AG04449 (cell line): ENCODE data around the gene ERO1B.
"Not testable (repeated sequence)": the region's sequence is repeated elsewhere in the genome, so short reads cannot be mapped to it uniquely, and the experiment has no call there.

ENCODE experiments used
- CTCF ChIA-PET: fragments of 350-600 bp; formaldehyde crosslinking; extraction: SDS; loops from one replicate; lab custom pipeline; 2021; ENCODE audit warnings: antibody characterized with exemption; lab: Yijun Ruan, JAX
- POLR2A ChIA-PET: fragments of 400-600, 350-600 bp; formaldehyde crosslinking; extraction: SDS; loops from one replicate; lab custom pipeline; 2020; ENCODE audit warnings: antibody characterized with exemption, inconsistent platforms; lab: Yijun Ruan, JAX
- DNase-seq: peaks from one replicate; pipeline ENCODE4 v3.0.0-alpha.2; 2010; ENCODE audit warnings: low read depth, low spot score
- H3K4me3 ChIP-seq: 2 replicates; pipeline ENCODE4 v1.5.1; 2011; ENCODE audit warnings: low read depth, mild to moderate bottlenecking, control low read depth, low read length
- TF ChIP-seq, protein P1 (sequence below): IDR thresholded peaks from one replicate; pipeline ENCODE4 v1.5.1; 2011; ENCODE audit warnings: mild to moderate bottlenecking, moderate library complexity, low read length, control low read depth, inconsistent platforms; ENCODE audit not compliant: insufficient read depth; ENCODE audit errors: missing control alignments

ERO1B gene, protein sequence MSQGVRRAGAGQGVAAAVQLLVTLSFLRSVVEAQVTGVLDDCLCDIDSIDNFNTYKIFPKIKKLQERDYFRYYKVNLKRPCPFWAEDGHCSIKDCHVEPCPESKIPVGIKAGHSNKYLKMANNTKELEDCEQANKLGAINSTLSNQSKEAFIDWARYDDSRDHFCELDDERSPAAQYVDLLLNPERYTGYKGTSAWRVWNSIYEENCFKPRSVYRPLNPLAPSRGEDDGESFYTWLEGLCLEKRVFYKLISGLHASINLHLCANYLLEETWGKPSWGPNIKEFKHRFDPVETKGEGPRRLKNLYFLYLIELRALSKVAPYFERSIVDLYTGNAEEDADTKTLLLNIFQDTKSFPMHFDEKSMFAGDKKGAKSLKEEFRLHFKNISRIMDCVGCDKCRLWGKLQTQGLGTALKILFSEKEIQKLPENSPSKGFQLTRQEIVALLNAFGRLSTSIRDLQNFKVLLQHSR

DNA sequence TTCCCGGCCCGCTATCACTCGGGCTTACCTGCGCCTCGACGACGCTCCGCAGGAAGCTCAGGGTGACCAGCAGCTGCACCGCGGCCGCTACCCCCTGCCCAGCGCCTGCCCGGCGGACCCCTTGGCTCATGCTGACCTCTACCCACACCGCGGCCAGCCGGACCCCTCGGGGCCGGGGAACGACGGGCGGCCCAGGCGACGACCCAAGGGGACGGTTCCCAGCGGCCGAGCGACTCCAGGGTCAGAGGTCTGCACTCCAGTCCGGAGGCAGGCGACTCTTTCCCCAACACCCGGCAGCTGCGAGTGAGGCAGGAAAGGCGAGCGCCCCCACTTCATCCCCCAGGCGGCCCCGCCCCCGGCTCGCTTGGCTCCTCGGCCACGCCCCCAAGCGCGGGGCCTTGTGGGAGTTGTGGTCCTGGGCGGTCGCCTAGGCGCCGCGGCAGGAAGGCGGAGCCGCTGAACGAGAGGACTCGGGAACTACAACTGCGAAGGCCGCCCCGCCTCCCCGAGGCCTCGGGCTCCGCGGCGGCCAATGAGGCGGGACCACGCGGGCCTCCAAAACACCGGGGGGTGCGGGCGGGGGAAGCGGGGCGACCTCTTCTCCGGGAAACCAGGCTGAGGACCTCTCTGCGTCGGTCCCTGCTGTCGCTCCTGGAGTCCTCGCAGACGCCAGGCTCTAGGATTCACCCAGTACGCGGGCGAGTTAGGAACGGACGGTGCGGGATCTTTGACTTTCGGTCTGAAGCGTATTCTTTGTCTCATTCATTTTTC, at the start of gene ERO1B:
ERO1B (minus strand) TSS at position 305 of the 771 bp plus-strand sequence; CDS start at position 130, 175 bp downstream.
- ChIA-PET POLR2A (no interaction called here), CTCF (no interaction called here)
- TF ChIP-seq, protein P1, sequence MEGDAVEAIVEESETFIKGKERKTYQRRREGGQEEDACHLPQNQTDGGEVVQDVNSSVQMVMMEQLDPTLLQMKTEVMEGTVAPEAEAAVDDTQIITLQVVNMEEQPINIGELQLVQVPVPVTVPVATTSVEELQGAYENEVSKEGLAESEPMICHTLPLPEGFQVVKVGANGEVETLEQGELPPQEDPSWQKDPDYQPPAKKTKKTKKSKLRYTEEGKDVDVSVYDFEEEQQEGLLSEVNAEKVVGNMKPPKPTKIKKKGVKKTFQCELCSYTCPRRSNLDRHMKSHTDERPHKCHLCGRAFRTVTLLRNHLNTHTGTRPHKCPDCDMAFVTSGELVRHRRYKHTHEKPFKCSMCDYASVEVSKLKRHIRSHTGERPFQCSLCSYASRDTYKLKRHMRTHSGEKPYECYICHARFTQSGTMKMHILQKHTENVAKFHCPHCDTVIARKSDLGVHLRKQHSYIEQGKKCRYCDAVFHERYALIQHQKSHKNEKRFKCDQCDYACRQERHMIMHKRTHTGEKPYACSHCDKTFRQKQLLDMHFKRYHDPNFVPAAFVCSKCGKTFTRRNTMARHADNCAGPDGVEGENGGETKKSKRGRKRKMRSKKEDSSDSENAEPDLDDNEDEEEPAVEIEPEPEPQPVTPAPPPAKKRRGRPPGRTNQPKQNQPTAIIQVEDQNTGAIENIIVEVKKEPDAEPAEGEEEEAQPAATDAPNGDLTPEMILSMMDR, result no peak
- DNase-seq, result peak; percentile 54
- H3K4me3 ChIP-seq, result peak within 1 kb of the TSS; percentile 75

DNA sequence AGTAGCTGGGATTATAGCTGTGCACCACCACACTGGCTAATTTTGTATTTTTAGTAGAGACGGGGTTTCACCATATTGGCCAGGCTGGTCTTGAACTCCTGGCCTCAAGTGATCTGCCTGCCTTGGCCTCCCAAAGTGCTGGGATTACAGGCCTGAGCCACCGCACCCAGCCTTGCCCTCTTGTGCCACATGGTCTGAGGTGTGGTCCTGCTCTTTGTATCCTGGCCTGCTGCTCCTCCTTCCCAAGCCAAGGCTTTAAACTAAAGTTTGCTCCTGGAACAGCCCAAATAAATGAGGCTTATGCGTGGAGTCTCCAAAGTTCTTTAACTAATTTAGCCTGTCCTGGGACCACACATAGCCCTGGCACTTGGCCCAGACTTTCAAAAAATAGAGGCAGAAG, 49.7 kb upstream of the ERO1B start:
- POLR2A ChIA-PET, DNase-seq, CTCF ChIA-PET, H3K4me3 ChIP-seq: not testable (repeated sequence)

DNA sequence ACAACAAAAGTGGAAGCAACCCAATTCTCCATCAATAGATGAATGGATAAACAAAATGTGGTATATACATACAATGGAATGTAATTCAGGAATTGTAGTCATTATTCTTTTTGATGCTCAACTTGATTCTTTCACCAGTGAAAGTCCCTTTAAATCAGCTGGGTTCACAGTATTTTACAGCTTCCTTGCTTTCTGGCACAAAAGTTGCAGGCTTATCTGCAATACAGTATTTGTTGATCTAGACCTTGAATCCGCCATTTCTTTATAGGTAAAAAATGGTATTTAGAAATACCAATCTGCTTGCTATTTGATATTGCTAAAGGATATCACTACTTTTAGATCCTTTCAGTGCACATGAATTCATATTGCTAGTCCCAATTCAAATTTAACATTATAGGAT, 44.7 kb upstream of the ERO1B start:
- no peak for DNase-seq
- ChIA-PET CTCF (no interaction called here), POLR2A (no interaction called here)
- no peak overlapping the region for H3K4me3 ChIP-seq
- TF ChIP-seq, protein P1, result no peak

DNA sequence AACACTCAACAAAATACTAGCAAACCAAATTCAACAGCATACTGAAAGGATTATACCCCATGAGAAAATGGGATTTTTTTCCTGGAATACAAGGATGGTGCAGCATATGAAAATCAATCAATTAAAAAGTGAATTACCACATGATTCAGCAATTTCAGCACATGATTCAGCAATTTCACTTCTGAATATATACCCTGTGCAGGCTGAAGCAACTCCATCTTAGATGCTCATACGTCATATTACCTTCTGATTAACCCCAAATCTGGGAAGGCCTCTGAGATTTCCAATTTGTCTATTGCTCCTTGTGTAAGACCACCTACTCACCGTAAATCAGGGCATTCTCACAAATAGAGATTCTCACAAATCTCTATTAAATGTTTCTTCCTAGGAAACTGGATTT, 43.8 kb upstream of the ERO1B start:
- POLR2A ChIA-PET, result no interaction called here
- CTCF ChIA-PET, result no interaction called here
- no peak for DNase-seq
- no peak overlapping the region for H3K4me3 ChIP-seq
- TF ChIP-seq, protein P1, result no peak

DNA sequence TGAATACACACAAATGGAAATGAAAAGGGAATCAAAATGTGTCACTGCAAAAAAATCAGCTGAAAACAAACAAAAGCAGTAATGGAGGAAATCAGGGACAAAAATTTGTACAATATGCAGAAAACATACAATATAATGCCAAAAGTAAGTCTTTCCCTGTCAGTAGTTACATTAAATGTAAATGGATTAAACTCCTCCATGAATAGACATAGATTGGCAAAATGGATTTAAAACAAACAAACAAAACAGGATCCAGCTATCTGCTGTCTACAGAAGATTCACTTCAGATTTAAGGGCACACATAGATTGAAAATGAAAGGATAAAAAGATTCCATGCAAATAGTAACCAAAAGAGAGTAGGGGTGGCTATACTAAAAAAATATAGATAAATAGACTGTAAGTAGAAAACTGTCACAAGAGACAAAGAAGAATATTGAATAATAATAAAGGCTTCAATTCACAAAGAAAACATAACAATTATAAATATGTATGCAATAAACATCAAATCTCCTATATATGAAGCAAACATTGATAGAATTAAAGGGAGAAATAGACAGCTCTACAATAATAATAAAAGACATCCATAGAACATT, 42.2 kb upstream of the ERO1B start:
- no peak for DNase-seq
- TF ChIP-seq, protein P1, result no peak
- ChIA-PET POLR2A (no interaction called here), CTCF (no interaction called here)
- no peak overlapping the region for H3K4me3 ChIP-seq

DNA sequence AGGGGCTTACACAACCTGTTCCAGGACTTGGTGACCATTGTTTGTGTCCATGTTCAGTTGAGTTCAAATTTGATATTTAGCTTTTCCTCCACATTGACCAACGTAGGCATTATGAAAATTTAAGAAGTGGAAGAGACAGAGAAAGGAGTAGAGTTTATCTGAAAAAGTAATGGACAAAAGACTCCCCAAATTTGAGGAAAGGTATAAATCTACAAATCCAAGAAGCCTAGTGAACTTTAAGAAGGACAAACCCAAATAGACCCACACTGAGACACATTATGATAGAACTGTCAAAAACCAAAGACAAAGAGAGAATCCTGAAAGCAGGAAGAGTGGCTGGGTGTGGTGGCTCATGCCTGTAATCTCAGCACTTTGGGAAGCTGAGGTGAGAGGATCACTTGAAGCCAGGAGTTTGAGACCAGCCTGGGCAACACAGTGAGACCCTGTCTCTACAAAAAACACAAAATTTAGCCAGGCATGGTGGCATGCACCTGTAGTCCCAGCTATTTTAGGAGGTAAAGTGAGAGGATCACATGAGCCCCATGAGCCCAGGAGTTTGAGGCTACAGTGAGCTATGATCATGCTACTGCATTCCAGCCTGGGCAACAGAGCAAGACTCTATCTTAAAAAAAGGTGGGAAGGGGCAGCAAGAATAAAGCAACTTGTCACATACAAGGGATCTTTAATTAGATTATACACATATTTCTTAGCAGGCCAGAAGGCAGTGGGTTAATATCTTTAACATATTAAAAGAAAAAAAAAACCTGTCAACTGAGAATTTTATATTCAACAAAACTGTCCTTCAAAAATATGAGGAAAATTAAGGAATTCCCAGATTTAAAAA, 41.0 kb upstream of the ERO1B start:
- H3K4me3 ChIP-seq, result no peak overlapping the region
- no peak for DNase-seq
- CTCF ChIA-PET, result no interaction called here
- POLR2A ChIA-PET, result no interaction called here
- TF ChIP-seq, protein P1, result no peak
